ENCODE measurements around the gene GALNT18.

DNA sequence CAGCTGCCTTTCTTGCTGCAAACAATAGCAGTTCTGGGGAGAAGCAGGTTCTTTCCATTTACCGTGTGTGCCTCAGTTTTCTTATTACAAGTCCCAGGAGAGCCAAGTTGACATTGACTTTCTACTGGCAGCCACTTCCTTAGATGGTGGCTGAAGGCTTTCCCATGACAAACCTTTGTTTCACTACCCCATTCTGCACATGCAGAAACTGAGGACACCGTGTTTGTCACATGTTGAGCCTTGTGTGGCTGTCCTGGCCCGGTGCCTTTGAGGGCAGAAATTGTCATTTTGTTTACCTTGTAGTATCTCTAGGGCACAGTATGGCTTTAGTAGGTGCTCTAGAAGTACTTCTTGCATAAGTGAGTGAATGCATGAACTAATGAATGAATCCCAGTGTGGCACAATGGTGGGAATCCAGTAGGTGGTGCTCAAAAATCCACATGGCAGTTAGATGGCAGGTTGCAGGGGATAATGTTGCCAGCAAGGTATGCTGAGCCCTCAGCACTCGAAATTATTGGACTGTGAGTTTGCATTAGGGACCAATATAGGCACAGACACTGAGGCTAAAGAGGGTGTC lies 370.3 kb downstream of the GALNT18 start:
- TF ChIP-seq, protein P1, sequence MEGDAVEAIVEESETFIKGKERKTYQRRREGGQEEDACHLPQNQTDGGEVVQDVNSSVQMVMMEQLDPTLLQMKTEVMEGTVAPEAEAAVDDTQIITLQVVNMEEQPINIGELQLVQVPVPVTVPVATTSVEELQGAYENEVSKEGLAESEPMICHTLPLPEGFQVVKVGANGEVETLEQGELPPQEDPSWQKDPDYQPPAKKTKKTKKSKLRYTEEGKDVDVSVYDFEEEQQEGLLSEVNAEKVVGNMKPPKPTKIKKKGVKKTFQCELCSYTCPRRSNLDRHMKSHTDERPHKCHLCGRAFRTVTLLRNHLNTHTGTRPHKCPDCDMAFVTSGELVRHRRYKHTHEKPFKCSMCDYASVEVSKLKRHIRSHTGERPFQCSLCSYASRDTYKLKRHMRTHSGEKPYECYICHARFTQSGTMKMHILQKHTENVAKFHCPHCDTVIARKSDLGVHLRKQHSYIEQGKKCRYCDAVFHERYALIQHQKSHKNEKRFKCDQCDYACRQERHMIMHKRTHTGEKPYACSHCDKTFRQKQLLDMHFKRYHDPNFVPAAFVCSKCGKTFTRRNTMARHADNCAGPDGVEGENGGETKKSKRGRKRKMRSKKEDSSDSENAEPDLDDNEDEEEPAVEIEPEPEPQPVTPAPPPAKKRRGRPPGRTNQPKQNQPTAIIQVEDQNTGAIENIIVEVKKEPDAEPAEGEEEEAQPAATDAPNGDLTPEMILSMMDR (tag by site-specific recombination; IDR thresholded peaks at IDR 0.05) = no peak
- TF ChIP-seq ZNF223 (tag by site-specific recombination; IDR thresholded peaks at IDR 0.05) (no peak), PRDM1 (tag by site-specific recombination; IDR thresholded peaks at IDR 0.05) (no peak), ZNF350 (tag by site-specific recombination; IDR thresholded peaks at IDR 0.05) (no peak), TCF7L2 (IDR thresholded peaks at IDR 0.05; ENCODE audit: borderline replicate concordance, low read depth, low read length) (no peak), YY1 (tag by site-specific recombination; IDR thresholded peaks at IDR 0.05) (no peak), GFI1B (tag by site-specific recombination; IDR thresholded peaks at IDR 0.05) (no peak), ZBTB48 (tag by site-specific recombination; IDR thresholded peaks at IDR 0.05) (no peak), ZFP3 (tag by site-specific recombination; IDR thresholded peaks at IDR 0.05; ENCODE audit: low read depth) (no peak), FEZF1 (tag by site-specific recombination; IDR thresholded peaks at IDR 0.05) (no peak), ZNF37A (tag by site-specific recombination; IDR thresholded peaks at IDR 0.05) (no peak)
- TF ChIP-seq, protein P2, sequence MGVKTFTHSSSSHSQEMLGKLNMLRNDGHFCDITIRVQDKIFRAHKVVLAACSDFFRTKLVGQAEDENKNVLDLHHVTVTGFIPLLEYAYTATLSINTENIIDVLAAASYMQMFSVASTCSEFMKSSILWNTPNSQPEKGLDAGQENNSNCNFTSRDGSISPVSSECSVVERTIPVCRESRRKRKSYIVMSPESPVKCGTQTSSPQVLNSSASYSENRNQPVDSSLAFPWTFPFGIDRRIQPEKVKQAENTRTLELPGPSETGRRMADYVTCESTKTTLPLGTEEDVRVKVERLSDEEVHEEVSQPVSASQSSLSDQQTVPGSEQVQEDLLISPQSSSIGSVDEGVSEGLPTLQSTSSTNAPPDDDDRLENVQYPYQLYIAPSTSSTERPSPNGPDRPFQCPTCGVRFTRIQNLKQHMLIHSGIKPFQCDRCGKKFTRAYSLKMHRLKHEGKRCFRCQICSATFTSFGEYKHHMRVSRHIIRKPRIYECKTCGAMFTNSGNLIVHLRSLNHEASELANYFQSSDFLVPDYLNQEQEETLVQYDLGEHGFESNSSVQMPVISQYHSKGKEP (tag by site-specific recombination; IDR thresholded peaks at IDR 0.05) = no peak
- TF ChIP-seq, protein P3, sequence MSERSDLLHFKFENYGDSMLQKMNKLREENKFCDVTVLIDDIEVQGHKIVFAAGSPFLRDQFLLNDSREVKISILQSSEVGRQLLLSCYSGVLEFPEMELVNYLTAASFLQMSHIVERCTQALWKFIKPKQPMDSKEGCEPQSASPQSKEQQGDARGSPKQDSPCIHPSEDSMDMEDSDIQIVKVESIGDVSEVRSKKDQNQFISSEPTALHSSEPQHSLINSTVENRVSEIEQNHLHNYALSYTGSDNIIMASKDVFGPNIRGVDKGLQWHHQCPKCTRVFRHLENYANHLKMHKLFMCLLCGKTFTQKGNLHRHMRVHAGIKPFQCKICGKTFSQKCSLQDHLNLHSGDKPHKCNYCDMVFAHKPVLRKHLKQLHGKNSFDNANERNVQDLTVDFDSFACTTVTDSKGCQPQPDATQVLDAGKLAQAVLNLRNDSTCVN (tag by site-specific recombination; optimal IDR thresholded peaks at IDR 0.05) = no peak
